Astrocyte of the cerebellum (primary cell): ENCODE data around the gene GPD2.

Experiments used
- DNase-seq: peaks from one replicate; pipeline ENCODE4 v3.0.0-alpha.2; 2011; ENCODE audit warnings: low read depth
- H3K4me3 ChIP-seq: 2 replicates; pipeline ENCODE4 v1.5.1; 2011; ENCODE audit warnings: mild to moderate bottlenecking, low read depth, low read length, moderate library complexity
- CTCF ChIP-seq: IDR thresholded peaks from 2 replicates; pipeline ENCODE4 v1.5.1; 2012; ENCODE audit warnings: low read length, low read depth, moderate library complexity, mild to moderate bottlenecking; ENCODE audit errors: missing control alignments
- in situ Hi-C: cut with HindIII; loops from 2 replicates; pipeline ENCODE4 v1.10.0; 2017; ENCODE audit warnings: low sequenced_read_pairs

The GPD2 gene

GRCh38 chr2:156586621-156587020 lies 150.4 kb downstream of the GPD2 start:
- no peak overlapping the region for H3K4me3 ChIP-seq
- in situ Hi-C loops: loop anchor here (25.0 kb wide), 1 partner anchor 1199 kb away; no protein-coding TSS in a partner anchor
- no peak for DNase-seq
- no peak for TF ChIP-seq CTCF

- H3K4me3 ChIP-seq: no peak overlapping the region
- TF ChIP-seq CTCF: peak; percentile 56
- in situ Hi-C loops: loop anchor here (5.0 to 25.0 kb wide), 3 partner anchors 247 to 1202 kb away; no protein-coding TSS in a partner anchor
- peak; percentile 53 for DNase-seq
These were observed 153.4 kb downstream of the GPD2 start for GRCh38 chr2:156589381-156590079.

GRCh38 chr2:156590085-156590739 lies 154.0 kb downstream of the GPD2 start:
- DNase-seq: no peak
- in situ Hi-C loops: loop anchor here (5.0 to 25.0 kb wide), 3 partner anchors 248 to 1203 kb away; no protein-coding TSS in a partner anchor
- no peak overlapping the region for H3K4me3 ChIP-seq
- no peak for TF ChIP-seq CTCF

DNA sequence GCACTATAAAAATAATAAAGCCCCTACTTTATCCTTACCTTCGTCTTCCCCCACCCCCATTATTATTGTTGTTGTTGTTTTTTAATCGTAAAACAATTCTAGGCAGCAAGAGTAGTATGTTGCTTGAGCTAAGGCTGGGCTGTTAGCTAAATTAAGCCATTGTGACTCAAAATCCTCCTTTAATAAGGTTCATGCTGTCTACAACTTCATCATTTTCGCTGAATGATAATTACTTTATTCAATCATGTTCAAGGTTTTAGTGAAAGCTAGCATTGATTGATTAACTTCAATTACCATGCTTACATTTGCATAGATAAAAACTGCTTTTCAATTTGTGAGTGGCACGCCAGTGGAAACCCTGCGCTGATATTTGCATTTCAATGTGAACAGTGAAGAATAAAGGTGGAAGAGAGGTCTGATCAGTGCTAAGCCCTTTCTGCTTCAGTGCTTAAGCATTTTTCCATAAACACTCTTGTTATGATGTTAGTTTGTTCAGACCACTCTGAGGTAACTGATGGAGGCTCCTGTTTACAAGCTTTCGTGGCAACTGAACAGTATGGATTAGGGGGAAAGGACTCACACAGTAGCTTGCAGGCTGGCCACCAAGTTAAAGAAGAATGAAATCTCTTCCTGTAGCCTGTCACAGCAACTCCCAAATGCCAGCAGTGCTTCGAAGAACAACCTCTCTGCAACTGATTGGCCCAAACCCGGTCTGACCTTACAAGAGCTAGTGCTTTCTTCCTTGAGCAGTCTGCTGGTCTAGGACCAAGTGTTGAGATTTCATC lies 156.8 kb downstream of the GPD2 start:
- no peak for DNase-seq
- no peak overlapping the region for H3K4me3 ChIP-seq
- in situ Hi-C loops: loop anchor here (5.0 to 25.0 kb wide), 3 partner anchors 251 to 1206 kb away; no protein-coding TSS in a partner anchor
- TF ChIP-seq CTCF: no peak

DNA sequence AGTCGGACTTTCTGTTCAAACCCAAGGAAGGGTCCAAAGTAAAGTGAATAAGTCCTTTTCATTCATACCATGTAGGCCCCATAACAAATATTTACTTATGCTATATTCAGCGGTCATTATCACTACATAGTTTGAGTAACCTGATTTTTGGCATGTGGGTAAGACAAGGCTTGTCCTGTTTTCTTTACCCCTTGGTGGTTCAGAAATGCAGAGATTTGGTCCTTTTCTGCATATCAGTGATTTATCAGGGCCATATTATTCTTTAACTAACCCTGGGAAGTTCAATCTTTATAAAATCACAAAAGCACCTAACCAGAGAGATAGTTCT lies 157.4 kb downstream of the GPD2 start:
- no peak for DNase-seq
- H3K4me3 ChIP-seq: no peak overlapping the region
- in situ Hi-C loops: loop anchor here (5.0 to 25.0 kb wide), 3 partner anchors 251 to 1206 kb away; no protein-coding TSS in a partner anchor
- TF ChIP-seq CTCF: no peak

GRCh38 chr2:156598563-156598962 lies 162.4 kb downstream of the GPD2 start:
- DNase-seq: no peak
- in situ Hi-C loops: loop anchor here (10.0 to 25.0 kb wide), 2 partner anchors 296 to 1211 kb away; no protein-coding TSS in a partner anchor
- TF ChIP-seq CTCF: no peak
- H3K4me3 ChIP-seq: no peak overlapping the region
